BLaER1 treated with 17β-estradiol and CSF1 and Interleukin-3, amounts not matched to agents 10 nM and 100 nM (cell line): ENCODE results near the gene KIF5C.
A peak's percentile ranks its signal among the peaks of the same experiment; 100 is the strongest.

Source experiments
- H3K27ac ChIP-seq, 11 experiments: shearing (Covaris generic); formaldehyde crosslinking; 2 replicates each; pipeline ENCODE4 v1.8.1; 2022
- H3K27me3 ChIP-seq, 11 experiments: shearing (Covaris generic); formaldehyde crosslinking; 2 replicates each; pipeline ENCODE4 v1.8.1; 2022
- H3K36me3 ChIP-seq, 11 experiments: shearing (Covaris generic); formaldehyde crosslinking; 2 replicates each; pipeline ENCODE4 v1.8.1; 2022
- H3K4me1 ChIP-seq, 10 experiments: shearing (Covaris generic); formaldehyde crosslinking; 2 replicates each; pipeline ENCODE4 v1.8.1; 2022
- H3K4me2 ChIP-seq, 11 experiments: shearing (Covaris generic); formaldehyde crosslinking; 2 replicates each; pipeline ENCODE4 v1.8.1; 2022
- H3K4me3 ChIP-seq, 10 experiments: shearing (Covaris generic); formaldehyde crosslinking; 2 replicates each; pipeline ENCODE4 v1.8.1; 2022
- H3K9ac ChIP-seq, 11 experiments: shearing (Covaris generic); formaldehyde crosslinking; 2 replicates each; pipeline ENCODE4 v1.8.1; 2022
- H3K9me3 ChIP-seq, 11 experiments: shearing (Covaris generic); formaldehyde crosslinking; replicated peaks in 1 of 11; 2 replicates each; pipeline ENCODE4 v1.8.1; 2022
- H4K20me1 ChIP-seq, 11 experiments: shearing (Covaris generic); formaldehyde crosslinking; 2 replicates each; pipeline ENCODE4 v1.8.1; 2022
- Cebpa-rat ChIP-seq, 11 experiments: shearing (Covaris generic); IDR thresholded peaks; 2 replicates each; pipeline ENCODE4 v1.8.1; 2022

The KIF5C gene

DNA sequence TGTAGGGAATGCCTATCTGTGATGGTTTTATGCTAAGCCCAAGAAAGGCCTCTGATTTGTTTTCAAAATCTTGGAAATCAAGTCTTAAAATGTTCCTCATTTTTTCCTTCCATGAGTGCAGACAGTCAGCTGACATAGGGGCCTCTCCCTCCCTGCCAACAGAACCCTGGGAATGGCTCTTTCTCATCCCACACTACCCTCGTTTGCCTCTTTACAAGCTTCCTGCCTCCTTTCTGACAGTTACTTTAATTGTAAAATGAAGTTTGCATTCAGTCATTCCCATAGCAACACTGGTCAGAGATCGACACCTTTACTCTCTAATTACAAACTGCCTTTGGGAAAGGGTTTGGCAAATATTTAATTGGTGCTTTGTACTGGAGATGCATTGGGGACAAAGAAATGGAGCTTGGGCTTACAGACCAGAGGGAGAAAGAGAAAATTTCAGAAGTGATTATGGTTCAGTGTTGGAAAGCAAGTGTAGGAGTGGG, 25.4 kb downstream of the KIF5C start:
- Histone ChIP-seq H3K4me3 (no peak overlapping the region), H3K4me2 (no peak overlapping the region), H3K27me3 (no peaks in the 10 kb centered on the region), H3K9me3 (peaks cover 0 to 1% (median 0%) of the 10 kb centered on the region in 11 experiments; a peak in 2 of 22 replicates), H4K20me1 (no peaks in the 10 kb centered on the region), H3K4me1 (peaks cover 0 to 22% (median 8%) of the 10 kb centered on the region in 10 experiments; a peak in 8 of 20 replicates), H3K27ac (no peak overlapping the region), H3K9ac (no peak overlapping the region), H3K36me3 (no peaks in the 10 kb centered on the region)
- no peak for TF ChIP-seq Cebpa-rat (IDR thresholded peaks at IDR 0.05)

DNA sequence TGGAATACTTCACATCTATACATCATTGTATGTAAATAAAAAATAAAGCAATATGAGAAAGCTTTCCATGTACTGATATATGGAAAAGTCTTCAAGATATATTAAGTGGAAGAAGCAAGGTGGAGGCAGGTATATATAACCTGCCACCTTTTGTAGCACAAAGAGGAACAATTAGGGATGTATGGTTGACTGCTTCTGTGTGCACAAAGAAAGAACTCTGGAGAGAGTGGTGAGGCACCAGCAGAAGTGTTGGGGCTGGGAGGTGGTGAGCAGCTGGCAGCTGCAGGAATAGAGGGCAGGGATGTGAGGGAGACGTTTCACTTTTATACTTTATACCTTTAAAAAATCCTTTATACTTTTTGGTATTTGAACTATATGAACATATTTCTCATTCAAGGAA, 26.1 kb downstream of the KIF5C start:
- Histone ChIP-seq H3K9me3 (peaks cover 0 to 9% (median 4%) of the 10 kb centered on the region in 11 experiments; a peak in 3 of 22 replicates), H3K27me3 (no peaks in the 10 kb centered on the region), H3K27ac (no peak overlapping the region)

GRCh38 chr2:148902798-148903197, 27.8 kb downstream of the KIF5C start:
- Histone ChIP-seq H3K36me3 (no peaks in the 10 kb centered on the region), H3K27me3 (no peaks in the 10 kb centered on the region), H3K27ac (no peak overlapping the region), H3K4me2 (no peak overlapping the region), H3K9ac (no peak overlapping the region), H3K4me1 (peaks cover 0 to 35% (median 21%) of the 10 kb centered on the region in 10 experiments; a peak in 14 of 20 replicates), H3K4me3 (no peak overlapping the region), H4K20me1 (no peaks in the 10 kb centered on the region), H3K9me3 (peaks cover 6 to 24% (median 14%) of the 10 kb centered on the region in 11 experiments; a peak in 13 of 22 replicates)
- no peak for TF ChIP-seq Cebpa-rat (IDR thresholded peaks at IDR 0.05)

More for the DNA sequence above, 26.1 kb downstream of the KIF5C start:
- TF ChIP-seq Cebpa-rat (IDR thresholded peaks at IDR 0.05): no peak
- H3K36me3 ChIP-seq: no peaks in the 10 kb centered on the region
- no peaks in the 10 kb centered on the region for H4K20me1 ChIP-seq
- no peak overlapping the region for H3K9ac ChIP-seq
- H3K4me3 ChIP-seq: no peak overlapping the region
- H3K4me1 ChIP-seq: peaks cover 0 to 23% (median 9%) of the 10 kb centered on the region in 10 experiments; a peak in 12 of 20 replicates
- peak overlapping the region in 3 of 11 experiments; percentile 0 to 9 (median 4); a peak in 2 of 22 replicates for H3K4me2 ChIP-seq

DNA sequence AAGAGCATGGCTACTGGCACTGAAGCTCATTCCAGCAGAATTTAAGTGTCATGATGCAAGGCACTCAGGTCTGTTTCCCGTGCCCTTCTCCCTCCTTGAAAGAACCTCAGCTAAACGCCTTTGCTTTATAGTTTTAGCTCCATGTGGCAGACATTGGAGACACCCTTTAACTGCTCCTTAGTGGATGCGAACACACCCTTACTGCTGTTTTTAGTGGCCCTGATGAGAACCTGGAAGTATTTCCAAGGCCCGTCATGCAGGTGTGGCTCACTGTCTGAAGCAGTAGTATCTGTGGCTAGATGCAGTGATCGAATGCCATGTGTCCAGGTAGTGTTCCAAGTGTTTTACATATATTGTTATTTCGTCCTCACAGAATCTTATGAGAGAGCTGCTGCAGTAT, 28.3 kb downstream of the KIF5C start:
- Histone ChIP-seq H3K4me3 (no peak overlapping the region), H3K4me1 (peaks cover 0 to 31% (median 20%) of the 10 kb centered on the region in 10 experiments; a peak in 14 of 20 replicates), H4K20me1 (no peaks in the 10 kb centered on the region), H3K27ac (no peak overlapping the region), H3K36me3 (no peaks in the 10 kb centered on the region), H3K27me3 (no peaks in the 10 kb centered on the region), H3K9ac (no peak overlapping the region), H3K9me3 (peaks cover 6 to 24% (median 14%) of the 10 kb centered on the region in 11 experiments; a peak in 13 of 22 replicates), H3K4me2 (no peak overlapping the region)
- TF ChIP-seq Cebpa-rat (IDR thresholded peaks at IDR 0.05): no peak

DNA sequence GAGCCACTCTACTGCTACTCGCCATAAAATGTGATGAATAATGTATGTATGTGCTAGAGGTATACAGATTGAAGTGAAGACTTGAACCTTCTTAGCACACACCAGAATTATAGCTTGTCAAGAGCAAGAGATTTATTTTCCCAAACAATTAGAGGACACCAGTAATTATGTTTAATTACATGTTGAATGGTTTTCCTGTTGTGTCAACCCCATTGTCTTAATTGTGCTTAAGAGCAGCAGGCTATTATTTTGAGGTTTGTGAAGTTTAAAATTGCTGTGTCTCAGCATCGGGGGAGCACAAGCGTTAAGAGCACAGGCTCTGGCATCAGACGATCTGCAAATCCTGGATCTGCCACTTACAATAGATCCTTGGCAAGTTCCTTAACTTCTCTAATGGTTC, 29.0 kb downstream of the KIF5C start:
- TF ChIP-seq Cebpa-rat (IDR thresholded peaks at IDR 0.05): no peak

DNA sequence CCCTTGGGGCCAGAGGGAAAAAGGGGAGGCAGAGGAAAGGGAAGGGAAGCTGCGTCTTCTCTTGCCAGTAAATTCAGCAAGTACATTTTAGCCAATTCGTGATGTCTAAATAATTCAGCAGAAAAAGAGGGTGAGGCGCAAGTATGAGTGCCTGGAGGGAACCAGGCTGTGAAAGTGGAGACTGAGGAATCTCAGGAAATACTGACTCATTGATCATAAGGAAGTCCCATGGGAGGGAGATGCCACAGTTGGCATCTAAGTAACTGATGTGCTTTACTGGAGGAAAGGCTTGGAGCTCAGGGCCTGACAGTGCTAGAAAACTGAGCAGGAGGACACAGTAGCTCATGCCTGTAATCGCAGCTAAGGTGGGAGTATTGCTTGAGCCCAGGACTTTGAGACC, 31.1 kb downstream of the KIF5C start:
- no peak overlapping the region for H3K9ac ChIP-seq
- peak overlapping the region in 5 of 11 experiments; percentile 3 to 38 (median 21); a peak in 6 of 22 replicates for H3K4me2 ChIP-seq
- TF ChIP-seq Cebpa-rat (IDR thresholded peaks at IDR 0.05): no peak
- no peaks in the 10 kb centered on the region for H4K20me1 ChIP-seq
- H3K27me3 ChIP-seq: no peaks in the 10 kb centered on the region
- no peaks in the 10 kb centered on the region for H3K36me3 ChIP-seq
- no peak overlapping the region for H3K27ac ChIP-seq
- H3K4me3 ChIP-seq: no peak overlapping the region
- peaks cover 0 to 24% (median 19%) of the 10 kb centered on the region in 10 experiments; a peak in 14 of 20 replicates for H3K4me1 ChIP-seq
- H3K9me3 ChIP-seq: peaks cover 6 to 24% (median 14%) of the 10 kb centered on the region in 11 experiments; a peak in 13 of 22 replicates

More for the DNA sequence above, 29.0 kb downstream of the KIF5C start:
- H3K4me2 ChIP-seq: no peak overlapping the region
- peaks cover 0 to 28% (median 19%) of the 10 kb centered on the region in 10 experiments; a peak in 14 of 20 replicates for H3K4me1 ChIP-seq
- H3K4me3 ChIP-seq: no peak overlapping the region
- no peaks in the 10 kb centered on the region for H3K36me3 ChIP-seq
- H4K20me1 ChIP-seq: no peaks in the 10 kb centered on the region
- H3K9me3 ChIP-seq: peaks cover 6 to 24% (median 14%) of the 10 kb centered on the region in 11 experiments; a peak in 13 of 22 replicates
- no peaks in the 10 kb centered on the region for H3K27me3 ChIP-seq
- H3K9ac ChIP-seq: no peak overlapping the region
- no peak overlapping the region for H3K27ac ChIP-seq

DNA sequence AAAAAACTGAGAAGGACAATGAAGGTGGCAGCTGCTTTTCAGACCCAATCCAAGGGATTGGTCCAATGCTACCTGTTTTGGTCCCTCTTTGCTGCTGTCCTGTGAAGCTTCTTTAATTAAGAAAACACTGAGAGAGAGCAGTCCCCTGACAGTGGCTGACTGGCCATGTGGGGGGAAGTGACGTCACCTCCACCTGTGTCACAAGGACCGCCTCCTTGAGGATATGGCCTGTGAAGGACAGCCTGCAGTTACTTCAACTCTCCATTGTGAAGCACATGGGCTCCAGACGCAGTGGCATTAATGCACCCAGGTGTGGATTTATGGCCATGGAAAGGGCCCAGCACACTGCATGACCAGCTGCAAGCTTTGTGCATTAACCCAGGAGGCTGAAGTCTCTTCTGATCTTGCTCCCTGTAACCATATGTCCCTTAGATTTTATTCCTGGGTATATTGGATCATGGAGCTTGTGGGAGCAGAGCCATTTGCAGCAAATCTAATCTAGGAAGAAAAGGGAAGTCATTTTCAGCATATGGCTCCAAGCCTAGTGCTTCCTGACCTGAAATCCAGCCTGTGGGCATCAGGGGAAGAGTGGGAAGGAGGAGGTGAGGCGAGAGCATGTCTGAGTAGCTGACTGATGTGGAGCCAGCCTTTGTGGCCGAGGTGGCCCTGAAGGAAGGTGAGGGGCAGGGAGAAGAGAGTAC, 32.2 kb downstream of the KIF5C start:
- Histone ChIP-seq H3K9me3 (peaks cover 6 to 24% (median 14%) of the 10 kb centered on the region in 11 experiments; a peak in 13 of 22 replicates), H3K4me3 (no peak overlapping the region), H3K27me3 (no peaks in the 10 kb centered on the region), H3K27ac (no peak overlapping the region), H3K36me3 (no peaks in the 10 kb centered on the region), H3K9ac (no peak overlapping the region), H3K4me2 (peak overlapping the region in 7 of 11 experiments; percentile 3 to 38 (median 14); a peak in 6 of 22 replicates), H3K4me1 (peaks cover 0 to 14% (median 12%) of the 10 kb centered on the region in 10 experiments; a peak in 13 of 20 replicates), H4K20me1 (no peaks in the 10 kb centered on the region)
- no peak for TF ChIP-seq Cebpa-rat (IDR thresholded peaks at IDR 0.05)

DNA sequence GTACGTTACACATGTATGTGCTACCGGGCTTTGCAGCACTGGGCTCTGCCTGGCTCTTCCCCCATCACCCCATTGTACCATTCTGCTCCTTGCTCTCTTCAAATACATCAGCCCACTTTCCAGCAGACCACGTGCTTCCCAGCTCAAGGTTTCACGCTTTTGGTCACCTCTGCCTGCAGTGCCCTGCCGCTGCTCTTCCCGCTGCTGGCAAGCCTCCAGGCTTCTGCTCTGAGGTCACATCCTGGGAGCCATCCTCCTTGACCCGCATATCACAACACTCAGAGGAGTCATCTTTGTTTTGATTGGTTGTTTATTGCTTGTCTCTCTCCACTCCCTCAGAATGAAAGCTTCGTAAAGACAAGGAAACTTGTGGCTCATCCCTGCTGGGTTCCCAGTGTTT, 34.1 kb downstream of the KIF5C start:
- Histone ChIP-seq H3K9me3 (peaks cover 6 to 25% (median 14%) of the 10 kb centered on the region in 11 experiments; a peak in 13 of 22 replicates), H3K4me1 (peaks cover 0 to 14% (median 12%) of the 10 kb centered on the region in 10 experiments; a peak in 13 of 20 replicates), H3K27ac (no peak overlapping the region), H3K27me3 (no peaks in the 10 kb centered on the region), H3K36me3 (no peaks in the 10 kb centered on the region), H3K9ac (no peak overlapping the region), H3K4me3 (no peak overlapping the region), H3K4me2 (no peak overlapping the region), H4K20me1 (no peaks in the 10 kb centered on the region)
- no peak for TF ChIP-seq Cebpa-rat (IDR thresholded peaks at IDR 0.05)

- peaks cover 0 to 6% (median under 1%) of the 10 kb centered on the region in 11 experiments; a peak in 10 of 22 replicates for H3K9me3 ChIP-seq
- H3K4me3 ChIP-seq: no peak overlapping the region
- H4K20me1 ChIP-seq: no peaks in the 10 kb centered on the region
- H3K9ac ChIP-seq: no peak overlapping the region
- no peak for TF ChIP-seq Cebpa-rat (IDR thresholded peaks at IDR 0.05)
- H3K36me3 ChIP-seq: no peaks in the 10 kb centered on the region
- no peak overlapping the region for H3K4me2 ChIP-seq
- no peak overlapping the region for H3K27ac ChIP-seq
- H3K27me3 ChIP-seq: no peaks in the 10 kb centered on the region
- H3K4me1 ChIP-seq: no peaks in the 10 kb centered on the region
Observed at GRCh38 chr2:148913061-148913460, 38.0 kb downstream of the KIF5C start.
